GM12891 (cell line): ENCODE data around the gene LMOD2.

Experiments
- PAX5 ChIP-seq: IDR thresholded peaks from 2 replicates; pipeline ENCODE4 v1.6.1; 2011; ENCODE audit warnings: low read length, moderate library complexity, mild to moderate bottlenecking; ENCODE audit not compliant: insufficient read depth, severe bottlenecking
- POLR2A ChIP-seq: IDR thresholded peaks from 2 replicates; pipeline ENCODE4 v1.6.1; 2011; ENCODE audit warnings: low read depth, low read length, control low read depth
- POLR2AphosphoS5 ChIP-seq: IDR thresholded peaks from 2 replicates; pipeline ENCODE4 v1.6.1; 2011; ENCODE audit warnings: low read depth, low read length, control low read depth

DNA sequence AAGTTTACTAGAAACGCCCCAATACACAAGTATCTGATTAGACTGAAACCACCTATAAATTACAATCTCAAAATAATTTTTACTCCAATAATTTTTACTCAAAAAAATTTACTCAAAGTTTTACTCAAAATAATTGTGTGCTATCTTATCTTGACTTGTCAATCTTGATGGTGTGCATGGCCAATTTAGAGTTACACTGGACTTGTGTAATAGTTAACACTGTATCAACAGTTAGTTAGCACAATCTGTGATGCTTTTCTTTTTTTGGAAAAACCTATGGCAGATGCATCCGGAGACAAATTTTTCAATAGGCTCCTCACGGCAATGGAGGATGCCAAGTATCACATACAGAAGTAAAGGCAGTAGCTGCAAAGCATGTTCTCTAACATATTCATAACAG lies 24.9 kb downstream of the LMOD2 start:
- TF ChIP-seq PAX5 (no peak), POLR2A (no peak), POLR2AphosphoS5 (no peak)
